ENCODE data around the gene SURF2. TPM values are rescaled to one million over a fixed set of nuclear protein-coding genes. Genes with fewer than 3 reads are reported as not detected.

The SURF2 gene
- total and polyA plus RNA-seq, 9 of the 15 experiments (the other 6 are each of a cell fraction or from before 2014, with no cell fraction given): 5.5 to 82.5 (median 21.3) TPM

DNA sequence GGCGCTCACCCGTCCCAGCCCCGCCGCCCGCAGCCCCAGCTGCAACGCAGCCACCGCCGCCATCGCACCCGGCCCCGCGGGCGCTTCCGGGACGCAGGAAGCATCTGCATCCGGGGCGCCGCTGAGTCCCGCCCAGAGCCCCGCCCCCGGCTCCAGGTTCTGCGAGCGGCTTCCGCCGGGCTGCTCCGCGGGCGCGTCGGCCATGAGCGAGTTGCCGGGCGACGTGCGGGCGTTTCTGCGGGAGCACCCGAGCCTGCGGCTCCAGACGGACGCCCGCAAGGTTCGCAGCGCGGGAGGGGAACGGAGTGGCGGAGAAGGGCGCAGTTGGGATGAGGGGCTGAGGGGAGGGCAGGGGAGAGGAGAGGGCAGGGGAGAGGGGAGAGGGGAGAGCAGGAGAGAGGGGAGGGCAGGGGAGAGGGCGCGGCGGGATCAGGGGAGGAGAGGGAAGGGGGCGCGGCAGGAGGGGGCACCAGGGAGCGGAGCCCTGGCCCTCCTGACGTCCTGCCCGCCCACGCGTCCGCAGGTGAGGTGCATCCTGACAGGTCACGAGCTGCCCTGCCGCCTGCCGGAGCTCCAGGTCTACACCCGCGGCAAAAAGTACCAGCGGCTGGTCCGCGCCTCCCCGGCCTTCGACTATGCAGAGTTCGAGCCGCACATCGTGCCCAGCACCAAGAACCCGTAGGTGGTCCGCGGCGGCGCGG is at the start of gene SURF2, which contains the start of gene SURF1 (continued):
- TF ChIP-seq SAP30 (IDR thresholded peaks at IDR 0.05; ENCODE audit: borderline replicate concordance, insufficient read depth, low read depth, low read length, poor library complexity, severe bottlenecking): peak; percentile 23
- TF ChIP-seq POLR2AphosphoS2 (IDR thresholded peaks at IDR 0.05; ENCODE audit: low read length): no peak
- TF ChIP-seq, protein P1, sequence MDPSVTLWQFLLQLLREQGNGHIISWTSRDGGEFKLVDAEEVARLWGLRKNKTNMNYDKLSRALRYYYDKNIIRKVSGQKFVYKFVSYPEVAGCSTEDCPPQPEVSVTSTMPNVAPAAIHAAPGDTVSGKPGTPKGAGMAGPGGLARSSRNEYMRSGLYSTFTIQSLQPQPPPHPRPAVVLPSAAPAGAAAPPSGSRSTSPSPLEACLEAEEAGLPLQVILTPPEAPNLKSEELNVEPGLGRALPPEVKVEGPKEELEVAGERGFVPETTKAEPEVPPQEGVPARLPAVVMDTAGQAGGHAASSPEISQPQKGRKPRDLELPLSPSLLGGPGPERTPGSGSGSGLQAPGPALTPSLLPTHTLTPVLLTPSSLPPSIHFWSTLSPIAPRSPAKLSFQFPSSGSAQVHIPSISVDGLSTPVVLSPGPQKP (CRISPR knock-in tag; IDR thresholded peaks at IDR 0.05): no peak
- TF ChIP-seq, protein P2, sequence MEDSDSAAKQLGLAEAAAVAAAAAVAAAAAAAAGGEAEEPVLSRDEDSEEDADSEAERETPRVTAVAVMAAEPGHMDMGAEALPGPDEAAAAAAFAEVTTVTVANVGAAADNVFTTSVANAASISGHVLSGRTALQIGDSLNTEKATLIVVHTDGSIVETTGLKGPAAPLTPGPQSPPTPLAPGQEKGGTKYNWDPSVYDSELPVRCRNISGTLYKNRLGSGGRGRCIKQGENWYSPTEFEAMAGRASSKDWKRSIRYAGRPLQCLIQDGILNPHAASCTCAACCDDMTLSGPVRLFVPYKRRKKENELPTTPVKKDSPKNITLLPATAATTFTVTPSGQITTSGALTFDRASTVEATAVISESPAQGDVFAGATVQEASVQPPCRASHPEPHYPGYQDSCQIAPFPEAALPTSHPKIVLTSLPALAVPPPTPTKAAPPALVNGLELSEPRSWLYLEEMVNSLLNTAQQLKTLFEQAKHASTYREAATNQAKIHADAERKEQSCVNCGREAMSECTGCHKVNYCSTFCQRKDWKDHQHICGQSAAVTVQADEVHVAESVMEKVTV (CRISPR knock-in tag; IDR thresholded peaks at IDR 0.05): no peak
- no peak for TF ChIP-seq ZNF24 (IDR thresholded peaks at IDR 0.05)
- no peak for TF ChIP-seq CHD4 (IDR thresholded peaks at IDR 0.05; ENCODE audit: insufficient read depth, insufficient replicate concordance, low read depth, low read length, poor library complexity, severe bottlenecking)
- TF ChIP-seq PRMT5 (CRISPR knock-in tag; IDR thresholded peaks at IDR 0.05): no peak
- no peak for TF ChIP-seq RBM25 (IDR thresholded peaks at IDR 0.05; ENCODE audit: low read depth, low read length, severe bottlenecking)
- peak; percentile 54; the same call in 1 of the 2 replicates for TF ChIP-seq ZBTB1 (CRISPR knock-in tag; IDR thresholded peaks at IDR 0.05; ENCODE audit: borderline replicate concordance, low read depth)
- TF ChIP-seq TGIF2 (CRISPR knock-in tag; IDR thresholded peaks at IDR 0.05): 0 out of 2 replicates have a peak, but pooled peaks have one; percentile 56
- no peak for TF ChIP-seq HEY1 (CRISPR knock-in tag; IDR thresholded peaks at IDR 0.05; ENCODE audit: borderline replicate concordance)
- peak; percentile 98 for TF ChIP-seq PCBP1 (IDR thresholded peaks at IDR 0.05; ENCODE audit: low read depth, low read length, poor library complexity, severe bottlenecking)
- TF ChIP-seq, protein P3, sequence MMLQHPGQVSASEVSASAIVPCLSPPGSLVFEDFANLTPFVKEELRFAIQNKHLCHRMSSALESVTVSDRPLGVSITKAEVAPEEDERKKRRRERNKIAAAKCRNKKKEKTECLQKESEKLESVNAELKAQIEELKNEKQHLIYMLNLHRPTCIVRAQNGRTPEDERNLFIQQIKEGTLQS (IDR thresholded peaks at IDR 0.05): no peak
- TF ChIP-seq, protein P3 (CRISPR knock-in tag; conservative IDR thresholded peaks at IDR 0.05): no peak
- peak; percentile 79 for TF ChIP-seq POLR2A (conservative IDR thresholded peaks at IDR 0.05)
- no peak for TF ChIP-seq PHTF2 (CRISPR knock-in tag; IDR thresholded peaks at IDR 0.05)
- TF ChIP-seq ZNF431 (CRISPR knock-in tag; IDR thresholded peaks at IDR 0.05): no peak
- TF ChIP-seq, protein P4, sequence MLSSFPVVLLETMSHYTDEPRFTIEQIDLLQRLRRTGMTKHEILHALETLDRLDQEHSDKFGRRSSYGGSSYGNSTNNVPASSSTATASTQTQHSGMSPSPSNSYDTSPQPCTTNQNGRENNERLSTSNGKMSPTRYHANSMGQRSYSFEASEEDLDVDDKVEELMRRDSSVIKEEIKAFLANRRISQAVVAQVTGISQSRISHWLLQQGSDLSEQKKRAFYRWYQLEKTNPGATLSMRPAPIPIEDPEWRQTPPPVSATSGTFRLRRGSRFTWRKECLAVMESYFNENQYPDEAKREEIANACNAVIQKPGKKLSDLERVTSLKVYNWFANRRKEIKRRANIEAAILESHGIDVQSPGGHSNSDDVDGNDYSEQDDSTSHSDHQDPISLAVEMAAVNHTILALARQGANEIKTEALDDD (IDR thresholded peaks at IDR 0.05): no peak
- TF ChIP-seq DPF2 (IDR thresholded peaks at IDR 0.05): peak; percentile 28; the same call in 1 of the 2 replicates
- no peak for TF ChIP-seq FOXK1 (CRISPR knock-in tag; IDR thresholded peaks at IDR 0.05; ENCODE audit: borderline replicate concordance)
- no peak for TF ChIP-seq RAD51 (IDR thresholded peaks at IDR 0.05; ENCODE audit: borderline replicate concordance, low read depth)
- TF ChIP-seq SMAD1 (IDR thresholded peaks at IDR 0.05; ENCODE audit: low read depth, low read length, partially characterized antibody): no peak
- peak; percentile 77 for TF ChIP-seq CREB1 (IDR thresholded peaks at IDR 0.05)
- peak; percentile 76 for TF ChIP-seq CREB1 (CRISPR knock-in tag; IDR thresholded peaks at IDR 0.05)
- no peak for TF ChIP-seq NFYB (IDR thresholded peaks at IDR 0.05; ENCODE audit: extremely low read depth, insufficient read length)
- peak; percentile 72 for TF ChIP-seq HCFC1 (IDR thresholded peaks at IDR 0.05; ENCODE audit: low read depth, low read length)
